HL-60 (cell line): ENCODE data around the gene TMEM127.

ENCODE experiments used
- GABPA ChIP-seq: IDR thresholded peaks from 2 replicates; pipeline ENCODE4 v1.6.1; 2012; ENCODE audit warnings: low read depth
- POLR2AphosphoS5 ChIP-seq: IDR thresholded peaks from 2 replicates; pipeline ENCODE4 v1.6.1; 2012; ENCODE audit warnings: low read depth
- SPI1 ChIP-seq: IDR thresholded peaks from 2 replicates; pipeline ENCODE4 v1.6.1; 2012; ENCODE audit warnings: low read depth, mild to moderate bottlenecking, borderline replicate concordance
- TF ChIP-seq, protein P1 (sequence below): IDR thresholded peaks from one replicate; pipeline ENCODE4 v1.5.1; 2011; ENCODE audit warnings: low read length, control low read depth, inconsistent platforms; ENCODE audit not compliant: insufficient read depth
- TF ChIP-seq, protein P2 (sequence below): IDR thresholded peaks from 2 replicates; pipeline ENCODE4 v1.6.1; 2012; ENCODE audit warnings: low read depth; ENCODE audit not compliant: insufficient replicate concordance

DNA sequence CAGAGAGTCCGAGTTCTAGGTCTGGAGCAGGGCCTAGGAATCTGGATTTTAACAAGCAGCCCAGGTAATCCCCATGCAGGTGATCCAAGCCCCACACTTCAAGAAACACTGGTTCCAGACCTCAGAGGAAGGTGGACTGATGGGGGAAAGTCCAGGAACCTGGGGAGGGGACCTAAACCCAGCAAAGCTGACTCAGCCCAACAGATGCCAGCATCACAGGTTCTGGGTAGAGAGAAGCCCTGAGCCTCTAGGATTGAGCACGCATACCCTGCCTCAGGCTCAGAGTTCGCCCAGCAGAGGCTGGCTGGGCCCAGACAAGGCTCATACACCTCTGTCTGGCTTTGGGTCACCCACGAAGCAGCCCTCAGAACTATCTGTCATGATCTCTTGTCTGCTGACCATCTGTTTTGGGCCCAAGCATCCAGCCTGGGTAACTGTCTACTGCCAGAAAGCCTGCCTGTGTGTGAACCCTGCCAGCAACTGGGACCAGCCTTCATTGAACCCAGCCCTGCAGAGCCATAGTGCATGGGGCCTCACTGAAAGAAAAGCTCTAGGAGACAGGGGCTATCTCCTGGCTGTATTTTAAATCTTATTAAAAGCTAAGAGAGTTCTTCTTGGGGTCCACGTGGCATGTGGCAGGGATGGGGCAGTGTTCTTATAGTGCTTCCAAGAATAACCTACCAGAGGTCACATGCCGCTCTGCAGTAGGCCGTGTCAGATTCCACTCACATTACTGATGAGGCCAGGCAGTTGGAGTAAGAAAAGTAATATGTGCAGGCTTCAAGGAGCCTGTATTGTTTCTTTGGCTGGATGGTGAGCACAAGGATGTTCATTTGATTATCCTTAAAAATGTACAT lies 7.4 kb downstream of the TMEM127 start:
- TF ChIP-seq, protein P1, sequence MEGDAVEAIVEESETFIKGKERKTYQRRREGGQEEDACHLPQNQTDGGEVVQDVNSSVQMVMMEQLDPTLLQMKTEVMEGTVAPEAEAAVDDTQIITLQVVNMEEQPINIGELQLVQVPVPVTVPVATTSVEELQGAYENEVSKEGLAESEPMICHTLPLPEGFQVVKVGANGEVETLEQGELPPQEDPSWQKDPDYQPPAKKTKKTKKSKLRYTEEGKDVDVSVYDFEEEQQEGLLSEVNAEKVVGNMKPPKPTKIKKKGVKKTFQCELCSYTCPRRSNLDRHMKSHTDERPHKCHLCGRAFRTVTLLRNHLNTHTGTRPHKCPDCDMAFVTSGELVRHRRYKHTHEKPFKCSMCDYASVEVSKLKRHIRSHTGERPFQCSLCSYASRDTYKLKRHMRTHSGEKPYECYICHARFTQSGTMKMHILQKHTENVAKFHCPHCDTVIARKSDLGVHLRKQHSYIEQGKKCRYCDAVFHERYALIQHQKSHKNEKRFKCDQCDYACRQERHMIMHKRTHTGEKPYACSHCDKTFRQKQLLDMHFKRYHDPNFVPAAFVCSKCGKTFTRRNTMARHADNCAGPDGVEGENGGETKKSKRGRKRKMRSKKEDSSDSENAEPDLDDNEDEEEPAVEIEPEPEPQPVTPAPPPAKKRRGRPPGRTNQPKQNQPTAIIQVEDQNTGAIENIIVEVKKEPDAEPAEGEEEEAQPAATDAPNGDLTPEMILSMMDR = no peak
- TF ChIP-seq, protein P2, sequence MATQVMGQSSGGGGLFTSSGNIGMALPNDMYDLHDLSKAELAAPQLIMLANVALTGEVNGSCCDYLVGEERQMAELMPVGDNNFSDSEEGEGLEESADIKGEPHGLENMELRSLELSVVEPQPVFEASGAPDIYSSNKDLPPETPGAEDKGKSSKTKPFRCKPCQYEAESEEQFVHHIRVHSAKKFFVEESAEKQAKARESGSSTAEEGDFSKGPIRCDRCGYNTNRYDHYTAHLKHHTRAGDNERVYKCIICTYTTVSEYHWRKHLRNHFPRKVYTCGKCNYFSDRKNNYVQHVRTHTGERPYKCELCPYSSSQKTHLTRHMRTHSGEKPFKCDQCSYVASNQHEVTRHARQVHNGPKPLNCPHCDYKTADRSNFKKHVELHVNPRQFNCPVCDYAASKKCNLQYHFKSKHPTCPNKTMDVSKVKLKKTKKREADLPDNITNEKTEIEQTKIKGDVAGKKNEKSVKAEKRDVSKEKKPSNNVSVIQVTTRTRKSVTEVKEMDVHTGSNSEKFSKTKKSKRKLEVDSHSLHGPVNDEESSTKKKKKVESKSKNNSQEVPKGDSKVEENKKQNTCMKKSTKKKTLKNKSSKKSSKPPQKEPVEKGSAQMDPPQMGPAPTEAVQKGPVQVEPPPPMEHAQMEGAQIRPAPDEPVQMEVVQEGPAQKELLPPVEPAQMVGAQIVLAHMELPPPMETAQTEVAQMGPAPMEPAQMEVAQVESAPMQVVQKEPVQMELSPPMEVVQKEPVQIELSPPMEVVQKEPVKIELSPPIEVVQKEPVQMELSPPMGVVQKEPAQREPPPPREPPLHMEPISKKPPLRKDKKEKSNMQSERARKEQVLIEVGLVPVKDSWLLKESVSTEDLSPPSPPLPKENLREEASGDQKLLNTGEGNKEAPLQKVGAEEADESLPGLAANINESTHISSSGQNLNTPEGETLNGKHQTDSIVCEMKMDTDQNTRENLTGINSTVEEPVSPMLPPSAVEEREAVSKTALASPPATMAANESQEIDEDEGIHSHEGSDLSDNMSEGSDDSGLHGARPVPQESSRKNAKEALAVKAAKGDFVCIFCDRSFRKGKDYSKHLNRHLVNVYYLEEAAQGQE = no peak
- TF ChIP-seq POLR2AphosphoS5 = no peak
- TF ChIP-seq SPI1 = no peak
- no peak for TF ChIP-seq GABPA
